Fibroblast of villous mesenchyme (primary cell): ENCODE measurements around the gene GPR85. TPM values are rescaled to one million over a fixed set of nuclear protein-coding genes. Genes with fewer than 3 reads are reported as not detected.

ENCODE experiments used
- DNase-seq: peaks from one replicate; pipeline ENCODE4 v3.0.0-alpha.2; 2010; ENCODE audit warnings: low read depth
- H3K4me3 ChIP-seq: 2 replicates; pipeline ENCODE4 v1.5.1; 2011; ENCODE audit warnings: low read depth, mild to moderate bottlenecking, low read length
- total RNA-seq: library from RNA; depleted of rRNA; stranded (reverse); fragments of >200 nt; gene quantifications from 2 replicates; pipeline ENCODE4 v1.2.3, GENCODE V29; 2012
- TF ChIP-seq, protein P1 (sequence below): IDR thresholded peaks from 2 replicates; pipeline ENCODE4 v1.5.1; 2012; ENCODE audit warnings: low read depth, mild to moderate bottlenecking, low read length; ENCODE audit not compliant: insufficient read depth

GPR85 gene
- total RNA-seq, 1 donor: 2.6 TPM

DNA sequence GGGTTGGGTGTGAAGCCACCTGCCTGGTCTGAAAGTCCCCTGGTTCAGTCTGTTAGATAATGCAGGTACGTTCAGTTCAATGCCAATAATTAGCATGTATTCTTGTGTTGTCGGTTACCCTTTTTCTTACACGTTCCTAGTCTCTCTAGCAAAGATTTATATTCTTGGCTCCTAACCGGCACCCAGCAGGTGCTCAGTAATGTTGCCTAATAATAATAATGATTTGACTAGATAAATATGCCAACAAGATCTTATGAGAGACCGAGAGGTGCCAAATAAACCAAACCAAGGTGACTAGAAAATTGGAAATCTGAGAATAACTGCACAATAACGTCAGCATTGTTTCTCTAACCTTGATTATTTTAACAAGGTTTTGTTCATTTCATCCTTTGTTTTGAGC is 32.8 kb upstream of the GPR85 start:
- no peak overlapping the region for H3K4me3 ChIP-seq
- no peak for DNase-seq
- TF ChIP-seq, protein P1, sequence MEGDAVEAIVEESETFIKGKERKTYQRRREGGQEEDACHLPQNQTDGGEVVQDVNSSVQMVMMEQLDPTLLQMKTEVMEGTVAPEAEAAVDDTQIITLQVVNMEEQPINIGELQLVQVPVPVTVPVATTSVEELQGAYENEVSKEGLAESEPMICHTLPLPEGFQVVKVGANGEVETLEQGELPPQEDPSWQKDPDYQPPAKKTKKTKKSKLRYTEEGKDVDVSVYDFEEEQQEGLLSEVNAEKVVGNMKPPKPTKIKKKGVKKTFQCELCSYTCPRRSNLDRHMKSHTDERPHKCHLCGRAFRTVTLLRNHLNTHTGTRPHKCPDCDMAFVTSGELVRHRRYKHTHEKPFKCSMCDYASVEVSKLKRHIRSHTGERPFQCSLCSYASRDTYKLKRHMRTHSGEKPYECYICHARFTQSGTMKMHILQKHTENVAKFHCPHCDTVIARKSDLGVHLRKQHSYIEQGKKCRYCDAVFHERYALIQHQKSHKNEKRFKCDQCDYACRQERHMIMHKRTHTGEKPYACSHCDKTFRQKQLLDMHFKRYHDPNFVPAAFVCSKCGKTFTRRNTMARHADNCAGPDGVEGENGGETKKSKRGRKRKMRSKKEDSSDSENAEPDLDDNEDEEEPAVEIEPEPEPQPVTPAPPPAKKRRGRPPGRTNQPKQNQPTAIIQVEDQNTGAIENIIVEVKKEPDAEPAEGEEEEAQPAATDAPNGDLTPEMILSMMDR: no peak

DNA sequence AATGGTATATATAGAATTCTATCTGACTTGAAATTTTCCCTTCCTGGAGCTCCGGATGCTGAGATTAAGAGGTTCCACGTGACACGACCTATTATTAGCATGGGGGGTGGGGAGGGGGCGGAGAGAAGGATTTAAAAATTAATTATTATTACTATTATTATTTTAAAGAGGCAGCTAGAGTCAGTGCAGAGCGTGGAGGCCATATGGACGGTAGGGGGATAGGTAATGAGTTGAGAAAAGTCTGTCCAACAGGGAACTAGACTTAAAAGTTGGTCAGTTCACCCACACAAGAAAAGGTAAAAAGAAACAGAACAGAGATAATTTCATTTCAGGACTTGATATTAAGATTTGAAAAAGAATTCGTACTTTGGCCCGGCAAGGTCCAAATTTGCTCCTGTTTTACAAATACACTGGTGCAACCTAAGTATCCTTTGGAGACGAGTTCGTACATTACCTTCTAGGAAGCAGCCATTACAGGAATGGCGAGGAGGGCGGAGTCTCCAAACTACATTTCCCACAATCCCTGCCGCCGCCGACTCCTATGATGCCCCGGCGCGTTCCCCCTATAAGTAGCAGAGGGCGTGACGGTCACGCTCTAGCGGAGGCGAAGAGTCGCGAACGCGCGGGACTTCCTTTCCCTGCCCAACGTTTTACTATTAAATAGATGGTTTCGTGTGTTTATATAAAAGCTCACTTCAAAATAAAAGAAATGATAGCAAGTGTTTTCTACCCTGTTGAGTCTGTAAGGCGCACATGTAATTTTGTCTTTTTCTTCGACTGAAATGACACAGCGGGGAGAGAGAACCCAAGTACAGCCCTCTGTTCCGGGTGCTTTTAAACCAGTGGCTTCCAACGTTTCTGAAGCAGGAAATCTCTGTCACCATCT is 31.7 kb upstream of the GPR85 start, which contains the start of gene SMIM30:
Gene SMIM30, minus strand, starts transcription at position 481 of the 886 bp plus-strand sequence. CDS start 976 bp downstream, outside the sequence.
- TF ChIP-seq, protein P1: no peak
- peak; percentile 87 for DNase-seq
- peak within 1 kb of the TSS; percentile 80 for H3K4me3 ChIP-seq

DNA sequence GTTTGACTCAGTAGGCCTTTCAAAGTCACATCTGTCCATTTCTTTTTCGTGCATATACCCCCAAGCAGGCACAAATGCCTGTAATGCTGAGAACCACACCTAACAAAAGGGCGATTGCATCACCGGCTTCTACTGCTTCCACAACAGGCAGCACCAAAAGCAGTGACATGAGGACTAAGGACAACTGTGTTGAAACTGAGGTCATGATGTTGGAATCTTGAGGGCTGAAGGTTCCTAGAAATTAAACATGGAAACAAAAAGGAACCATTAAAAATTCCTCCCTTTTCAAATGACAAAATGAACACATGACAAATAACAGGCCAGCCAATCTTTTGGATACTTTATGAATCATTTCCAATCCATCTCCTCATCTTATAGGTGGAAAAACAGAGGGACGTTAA is 30.7 kb upstream of the GPR85 start:
- peak; percentile 1 for DNase-seq

DNA sequence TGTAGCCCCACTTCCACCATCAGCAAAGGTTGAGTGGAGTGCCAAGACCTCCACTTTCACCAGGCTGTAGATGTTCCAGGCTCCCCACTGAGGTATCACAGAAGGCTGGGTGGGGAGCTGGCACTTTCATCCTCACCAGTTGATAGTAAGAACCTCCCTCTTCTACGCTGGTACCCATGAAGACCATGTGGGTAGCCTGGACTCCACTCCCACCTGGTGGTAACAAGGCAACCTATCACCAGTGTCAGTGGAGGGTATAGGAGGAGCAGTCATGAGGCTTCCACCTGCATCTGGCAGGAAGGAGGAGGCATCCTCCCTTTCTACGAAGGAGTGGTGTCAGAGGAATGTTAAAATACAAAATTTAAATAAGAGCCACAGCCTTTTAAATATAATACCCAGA is 27.3 kb upstream of the GPR85 start:
- TF ChIP-seq, protein P1: peak; percentile 13
- no peak for DNase-seq
- H3K4me3 ChIP-seq: no peak overlapping the region

More for the DNA sequence above, 30.7 kb upstream of the GPR85 start:
- H3K4me3 ChIP-seq: peak overlapping the region; percentile 80

DNA sequence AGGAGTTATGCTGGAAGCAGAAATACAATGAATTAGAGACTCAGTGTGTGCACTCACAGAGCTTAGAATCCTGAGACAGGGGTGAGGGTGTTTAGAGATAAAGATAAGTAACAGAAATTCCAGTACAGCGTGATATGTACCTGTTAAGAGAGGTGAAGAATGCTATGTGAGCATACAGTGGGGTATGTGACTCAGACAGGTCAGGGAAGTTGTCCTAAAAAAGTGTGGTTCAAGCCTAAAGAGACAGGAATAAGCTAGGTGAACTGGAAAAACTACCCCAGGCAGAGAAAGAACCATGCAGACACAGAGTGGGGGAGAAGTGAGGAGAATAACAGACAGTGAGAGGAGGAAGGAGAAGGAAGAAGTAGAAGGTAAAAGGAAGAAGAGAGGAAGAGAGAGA is 23.1 kb upstream of the GPR85 start:
- TF ChIP-seq, protein P1: no peak
- DNase-seq: no peak
- H3K4me3 ChIP-seq: no peak overlapping the region

DNA sequence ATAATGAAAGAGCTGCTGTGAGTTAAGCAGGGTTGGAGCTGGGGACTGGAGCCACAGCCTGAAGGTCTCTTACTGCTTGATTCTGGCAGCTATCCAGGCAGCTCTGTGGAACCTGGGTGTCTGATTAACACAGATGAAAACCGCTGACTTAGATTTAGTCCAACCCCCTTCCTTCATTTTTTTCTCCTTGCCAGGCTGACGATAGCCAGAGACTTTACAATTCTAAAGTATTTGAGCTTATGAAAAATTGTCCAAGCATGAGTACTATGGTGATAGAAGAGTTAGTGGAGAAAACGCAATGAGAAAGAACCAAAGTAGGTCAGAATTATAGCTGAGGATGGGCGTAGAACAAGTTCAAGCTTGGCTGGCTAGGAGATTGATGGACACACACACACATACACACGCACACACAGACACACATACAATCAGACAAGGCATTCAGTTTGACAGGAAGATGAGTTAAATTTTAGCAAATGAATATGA is 13.5 kb upstream of the GPR85 start:
- peak; percentile 42 for DNase-seq
- H3K4me3 ChIP-seq: no peak overlapping the region

More for the DNA sequence above, 13.5 kb upstream of the GPR85 start:
- TF ChIP-seq, protein P1: no peak
